ENCODE results near the gene RASSF9.

Gene RASSF9

GRCh38 chr12:85784096-85784720 is 52.0 kb downstream of the RASSF9 start:
- FAIRE-seq: no peak
- no peak for TF ChIP-seq POLR2A (IDR thresholded peaks at IDR 0.05; ENCODE audit: low read depth, low read length)
- TF ChIP-seq POLR2AphosphoS5 (IDR thresholded peaks at IDR 0.05; ENCODE audit: low read depth, low read length): no peak
- no peak for TF ChIP-seq TAF1 (IDR thresholded peaks at IDR 0.05; ENCODE audit: borderline replicate concordance, low read depth, low read length)
- DNase-seq (ENCODE audit: insufficient read length): no peak

GRCh38 chr12:85782711-85783110 is 53.5 kb downstream of the RASSF9 start:
- no peak for TF ChIP-seq POLR2AphosphoS5 (IDR thresholded peaks at IDR 0.05; ENCODE audit: low read depth, low read length)
- TF ChIP-seq TAF1 (IDR thresholded peaks at IDR 0.05; ENCODE audit: borderline replicate concordance, low read depth, low read length): no peak
- TF ChIP-seq POLR2A (IDR thresholded peaks at IDR 0.05; ENCODE audit: low read depth, low read length): no peak
- FAIRE-seq (no peak), DNase-seq (ENCODE audit: insufficient read length) (no peak)

GRCh38 chr12:85781766-85782165 is 54.4 kb downstream of the RASSF9 start:
- no peak for TF ChIP-seq TAF1 (IDR thresholded peaks at IDR 0.05; ENCODE audit: borderline replicate concordance, low read depth, low read length)
- TF ChIP-seq POLR2A (IDR thresholded peaks at IDR 0.05; ENCODE audit: low read depth, low read length): no peak
- TF ChIP-seq POLR2AphosphoS5 (IDR thresholded peaks at IDR 0.05; ENCODE audit: low read depth, low read length): no peak
- FAIRE-seq (no peak), DNase-seq (ENCODE audit: insufficient read length) (no peak)

- FAIRE-seq (no peak), DNase-seq (ENCODE audit: insufficient read length) (no peak)
- TF ChIP-seq POLR2AphosphoS5 (IDR thresholded peaks at IDR 0.05; ENCODE audit: low read depth, low read length) (no peak), POLR2A (IDR thresholded peaks at IDR 0.05; ENCODE audit: low read depth, low read length) (no peak), TAF1 (IDR thresholded peaks at IDR 0.05; ENCODE audit: borderline replicate concordance, low read depth, low read length) (no peak)
These were observed 56.4 kb downstream of the RASSF9 start for GRCh38 chr12:85779768-85780167.

DNA sequence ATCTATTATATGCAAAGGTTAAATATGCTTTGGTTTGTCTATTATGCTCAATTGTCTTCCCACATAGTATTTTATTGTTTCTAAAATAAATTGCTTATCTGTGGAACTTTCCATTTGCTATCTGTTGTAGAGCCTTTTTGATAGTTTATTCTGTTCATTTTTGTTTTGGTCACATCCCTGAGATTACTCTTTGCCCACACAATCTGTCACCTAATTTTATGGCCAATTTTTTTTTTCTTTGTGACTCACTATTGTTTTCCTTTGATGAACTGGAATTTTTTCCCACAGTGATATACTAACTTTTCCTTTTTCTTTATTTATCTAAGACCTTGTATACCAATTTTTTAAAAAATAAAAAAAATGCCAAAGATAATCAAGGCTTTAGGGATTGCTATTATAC is 61.1 kb downstream of the RASSF9 start:
- TF ChIP-seq TAF1 (IDR thresholded peaks at IDR 0.05; ENCODE audit: borderline replicate concordance, low read depth, low read length) (no peak), POLR2A (IDR thresholded peaks at IDR 0.05; ENCODE audit: low read depth, low read length) (no peak), POLR2AphosphoS5 (IDR thresholded peaks at IDR 0.05; ENCODE audit: low read depth, low read length) (no peak)
- no peak for FAIRE-seq
- no peak for DNase-seq (ENCODE audit: insufficient read length)

DNA sequence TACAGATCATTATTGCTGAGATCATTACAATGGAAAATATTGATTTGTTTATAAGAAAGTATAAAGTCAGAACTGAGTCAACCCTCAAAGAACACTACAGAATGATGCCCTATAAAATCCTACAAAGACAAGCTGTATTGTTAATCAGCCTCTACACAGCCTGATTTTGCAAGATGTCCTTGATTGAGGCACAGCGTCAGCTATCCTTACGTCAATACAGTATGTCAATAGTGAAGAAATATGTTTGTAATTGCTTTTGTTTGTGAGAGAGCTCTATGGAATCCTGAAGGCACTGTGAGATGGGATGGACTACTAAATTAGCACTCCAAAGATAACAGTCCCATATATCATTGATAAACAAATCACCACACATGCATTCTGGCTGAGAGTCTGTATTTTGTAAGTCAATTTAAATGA is 70.7 kb downstream of the RASSF9 start:
- TF ChIP-seq POLR2AphosphoS5 (IDR thresholded peaks at IDR 0.05; ENCODE audit: low read depth, low read length) (no peak), TAF1 (IDR thresholded peaks at IDR 0.05; ENCODE audit: borderline replicate concordance, low read depth, low read length) (no peak), POLR2A (IDR thresholded peaks at IDR 0.05; ENCODE audit: low read depth, low read length) (no peak)
- DNase-seq (ENCODE audit: insufficient read length): no peak
- no peak for FAIRE-seq

GRCh38 chr12:85759623-85760022 is 76.6 kb downstream of the RASSF9 start:
- TF ChIP-seq TAF1 (IDR thresholded peaks at IDR 0.05; ENCODE audit: borderline replicate concordance, low read depth, low read length) (no peak), POLR2A (IDR thresholded peaks at IDR 0.05; ENCODE audit: low read depth, low read length) (no peak), POLR2AphosphoS5 (IDR thresholded peaks at IDR 0.05; ENCODE audit: low read depth, low read length) (no peak)
- no peak for DNase-seq (ENCODE audit: insufficient read length)
- no peak for FAIRE-seq

- no peak for FAIRE-seq
- no peak for DNase-seq (ENCODE audit: insufficient read length)
- TF ChIP-seq TAF1 (IDR thresholded peaks at IDR 0.05; ENCODE audit: borderline replicate concordance, low read depth, low read length) (no peak), POLR2AphosphoS5 (IDR thresholded peaks at IDR 0.05; ENCODE audit: low read depth, low read length) (no peak), POLR2A (IDR thresholded peaks at IDR 0.05; ENCODE audit: low read depth, low read length) (no peak)
These were observed 77.1 kb downstream of the RASSF9 start for GRCh38 chr12:85759091-85759490.

DNA sequence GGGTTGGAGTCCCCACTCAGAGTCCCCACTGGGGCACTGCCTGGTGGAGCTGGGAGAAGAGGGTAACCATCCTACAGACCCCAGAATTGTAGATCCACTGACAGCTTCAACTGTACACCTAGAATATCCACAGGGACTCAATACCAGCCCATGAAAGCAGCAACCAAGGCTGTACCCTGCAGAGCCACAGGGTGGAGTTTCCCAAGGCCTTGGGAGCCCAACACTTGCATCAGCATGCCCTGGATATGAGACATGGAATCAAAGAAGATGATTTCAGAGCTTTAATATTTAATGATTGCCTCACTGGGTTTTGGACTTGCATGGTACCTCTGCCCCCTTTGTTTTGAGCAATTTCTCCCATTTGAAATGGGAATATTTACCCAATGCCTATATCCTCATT is 80.4 kb downstream of the RASSF9 start:
- no peak for FAIRE-seq
- no peak for DNase-seq (ENCODE audit: insufficient read length)
- TF ChIP-seq TAF1 (IDR thresholded peaks at IDR 0.05; ENCODE audit: borderline replicate concordance, low read depth, low read length): no peak
- TF ChIP-seq POLR2AphosphoS5 (IDR thresholded peaks at IDR 0.05; ENCODE audit: low read depth, low read length): no peak
- TF ChIP-seq POLR2A (IDR thresholded peaks at IDR 0.05; ENCODE audit: low read depth, low read length): no peak
